ENCODE results near the gene AGPAT3.

DNA sequence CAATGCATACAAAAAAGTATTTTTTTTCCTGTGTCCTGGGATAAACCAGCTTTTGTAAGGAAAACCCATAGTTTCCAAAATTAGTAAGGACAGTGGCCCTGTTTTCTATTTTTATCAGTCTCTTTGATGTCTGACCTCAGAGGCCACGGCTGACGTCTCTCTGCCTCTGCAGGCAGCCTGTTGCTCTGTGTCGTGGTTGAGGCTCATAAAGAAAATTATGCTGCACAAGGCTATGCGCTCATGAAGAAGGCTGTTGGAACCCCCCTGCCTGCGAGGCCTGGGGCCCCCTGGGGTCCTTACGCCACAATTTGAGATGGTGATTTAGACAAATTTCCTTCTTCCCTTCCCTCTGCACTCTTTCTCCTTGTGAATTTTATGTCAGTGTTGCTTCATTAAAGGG, 48.9 kb downstream of the AGPAT3 start:
- TF ChIP-seq, protein P1, sequence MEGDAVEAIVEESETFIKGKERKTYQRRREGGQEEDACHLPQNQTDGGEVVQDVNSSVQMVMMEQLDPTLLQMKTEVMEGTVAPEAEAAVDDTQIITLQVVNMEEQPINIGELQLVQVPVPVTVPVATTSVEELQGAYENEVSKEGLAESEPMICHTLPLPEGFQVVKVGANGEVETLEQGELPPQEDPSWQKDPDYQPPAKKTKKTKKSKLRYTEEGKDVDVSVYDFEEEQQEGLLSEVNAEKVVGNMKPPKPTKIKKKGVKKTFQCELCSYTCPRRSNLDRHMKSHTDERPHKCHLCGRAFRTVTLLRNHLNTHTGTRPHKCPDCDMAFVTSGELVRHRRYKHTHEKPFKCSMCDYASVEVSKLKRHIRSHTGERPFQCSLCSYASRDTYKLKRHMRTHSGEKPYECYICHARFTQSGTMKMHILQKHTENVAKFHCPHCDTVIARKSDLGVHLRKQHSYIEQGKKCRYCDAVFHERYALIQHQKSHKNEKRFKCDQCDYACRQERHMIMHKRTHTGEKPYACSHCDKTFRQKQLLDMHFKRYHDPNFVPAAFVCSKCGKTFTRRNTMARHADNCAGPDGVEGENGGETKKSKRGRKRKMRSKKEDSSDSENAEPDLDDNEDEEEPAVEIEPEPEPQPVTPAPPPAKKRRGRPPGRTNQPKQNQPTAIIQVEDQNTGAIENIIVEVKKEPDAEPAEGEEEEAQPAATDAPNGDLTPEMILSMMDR (IDR thresholded peaks at IDR 0.05), result no peak
- no peak for TF ChIP-seq POLR2A (IDR thresholded peaks at IDR 0.05)

Data from right lobe of liver (tissue), 4 donors.